GM23338 (cell line): ENCODE data around the gene LRRC47.

ENCODE experiments used
- EZH2 ChIP-seq: fragments of 200-600 bp; sonication (generic); IDR thresholded peaks from one replicate; pipeline ENCODE4 v1.8.0; 2017; ENCODE audit warnings: antibody characterized with exemption, mild to moderate bottlenecking, low read depth; ENCODE audit not compliant: unreplicated experiment
- POLR2AphosphoS5 ChIP-seq: IDR thresholded peaks from 2 replicates; pipeline ENCODE4 v1.6.1; 2016; ENCODE audit warnings: antibody characterized with exemption, low read depth
- TF ChIP-seq, protein P1 (sequence below), 2 experiments: fragments of 200-600 bp in 1 of 2; sonication (generic) in 1 of 2; conservative IDR thresholded peaks; 2 replicates each; pipeline versions ENCODE4 v1.5.1 to v1.6.1; 2016 to 2017; ENCODE audit warnings: antibody characterized with exemption in 2 of 2, low read depth in 2 of 2, mild to moderate bottlenecking in 2 of 2, moderate library complexity in 1 of 2

GRCh38 chr1:3820316-3820715 is 24.0 kb upstream of the LRRC47 start:
- TF ChIP-seq, protein P1, sequence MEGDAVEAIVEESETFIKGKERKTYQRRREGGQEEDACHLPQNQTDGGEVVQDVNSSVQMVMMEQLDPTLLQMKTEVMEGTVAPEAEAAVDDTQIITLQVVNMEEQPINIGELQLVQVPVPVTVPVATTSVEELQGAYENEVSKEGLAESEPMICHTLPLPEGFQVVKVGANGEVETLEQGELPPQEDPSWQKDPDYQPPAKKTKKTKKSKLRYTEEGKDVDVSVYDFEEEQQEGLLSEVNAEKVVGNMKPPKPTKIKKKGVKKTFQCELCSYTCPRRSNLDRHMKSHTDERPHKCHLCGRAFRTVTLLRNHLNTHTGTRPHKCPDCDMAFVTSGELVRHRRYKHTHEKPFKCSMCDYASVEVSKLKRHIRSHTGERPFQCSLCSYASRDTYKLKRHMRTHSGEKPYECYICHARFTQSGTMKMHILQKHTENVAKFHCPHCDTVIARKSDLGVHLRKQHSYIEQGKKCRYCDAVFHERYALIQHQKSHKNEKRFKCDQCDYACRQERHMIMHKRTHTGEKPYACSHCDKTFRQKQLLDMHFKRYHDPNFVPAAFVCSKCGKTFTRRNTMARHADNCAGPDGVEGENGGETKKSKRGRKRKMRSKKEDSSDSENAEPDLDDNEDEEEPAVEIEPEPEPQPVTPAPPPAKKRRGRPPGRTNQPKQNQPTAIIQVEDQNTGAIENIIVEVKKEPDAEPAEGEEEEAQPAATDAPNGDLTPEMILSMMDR (conservative IDR thresholded peaks at IDR 0.05; ENCODE audit: low read depth in 2 of 2), result no peak
- TF ChIP-seq POLR2AphosphoS5 (no peak), EZH2 (no peak)
